GM20431 (cell line): ENCODE measurements around the gene HABP2.

Source experiments
- in situ Hi-C: fragments of 300-500 bp; cut with MseI, MboI; formaldehyde crosslinking; loops from one replicate; pipeline ENCODE4 v1.15.0; 2020; ENCODE audit warnings: low sequenced_read_pairs; ENCODE audit not compliant: unreplicated experiment

HABP2 gene

GRCh38 chr10:113524539-113525490, 28.0 kb upstream of the HABP2 start:
- in situ Hi-C loops = no loop called here

GRCh38 chr10:113525713-113526112, 27.1 kb upstream of the HABP2 start:
- in situ Hi-C loops = no loop called here

- in situ Hi-C loops = no loop called here
These were observed 25.5 kb upstream of the HABP2 start for GRCh38 chr10:113527211-113527906.

GRCh38 chr10:113528876-113529275, 24.0 kb upstream of the HABP2 start:
- in situ Hi-C loops = no loop called here

- in situ Hi-C loops = no loop called here
These were observed 23.3 kb upstream of the HABP2 start for GRCh38 chr10:113529575-113529974.

GRCh38 chr10:113530476-113530875, 22.4 kb upstream of the HABP2 start:
- in situ Hi-C loops = no loop called here

GRCh38 chr10:113532724-113533123, 20.1 kb upstream of the HABP2 start:
- in situ Hi-C loops = no loop called here

- in situ Hi-C loops = no loop called here
These were observed 19.1 kb upstream of the HABP2 start for GRCh38 chr10:113533801-113534200.

GRCh38 chr10:113534423-113534822, 18.4 kb upstream of the HABP2 start:
- in situ Hi-C loops = no loop called here

GRCh38 chr10:113537672-113538071, 15.2 kb upstream of the HABP2 start:
- in situ Hi-C loops = no loop called here

- in situ Hi-C loops = no loop called here
These were observed 14.7 kb upstream of the HABP2 start for GRCh38 chr10:113538151-113538550.

- in situ Hi-C loops = no loop called here
These were observed 13.1 kb upstream of the HABP2 start for GRCh38 chr10:113539789-113540188.

- in situ Hi-C loops = no loop called here
These were observed 11.9 kb upstream of the HABP2 start for GRCh38 chr10:113540845-113541548.

- in situ Hi-C loops = no loop called here
These were observed 11.3 kb upstream of the HABP2 start for GRCh38 chr10:113541549-113541927.

- in situ Hi-C loops = no loop called here
These were observed 9.5 kb upstream of the HABP2 start for GRCh38 chr10:113543107-113543955.

GRCh38 chr10:113544392-113544791, 8.5 kb upstream of the HABP2 start:
- in situ Hi-C loops = no loop called here

GRCh38 chr10:113547426-113547825, 5.4 kb upstream of the HABP2 start:
- in situ Hi-C loops = no loop called here

GRCh38 chr10:113549856-113550255, 3.0 kb upstream of the HABP2 start:
- in situ Hi-C loops = no loop called here

- in situ Hi-C loops = no loop called here
These were observed 2.5 kb upstream of the HABP2 start for GRCh38 chr10:113550365-113550764.

GRCh38 chr10:113552014-113552413, 839 bp upstream of the HABP2 start:
- in situ Hi-C loops = no loop called here
